Right lobe of liver (tissue), 4 donors: Measurements from ENCODE around the gene VIPR1.

ENCODE experiments used
- CTCF ChIP-seq, 4 donors: fragments of 200-600 bp in 3 of 4; fragments of 450-650 bp in 1 of 4; IDR thresholded peaks; one replicate each; pipeline versions ENCODE4 v1.5.1 to v1.8.0; 2016 to 2022; ENCODE audit warnings: antibody characterized with exemption in 4 of 4, mild to moderate bottlenecking in 2 of 4
- POLR2A ChIP-seq: fragments of 450-650 bp; IDR thresholded peaks from one replicate; pipeline ENCODE4 v1.6.1; 2017; ENCODE audit warnings: antibody characterized with exemption, mild to moderate bottlenecking
- donor health status: DM: no; HTN: no; CAD: no.
- donor health status: DM: no; HTN: no; CAD: no.
- donor health status: DM: no; HTN: yes; CAD: no.

DNA sequence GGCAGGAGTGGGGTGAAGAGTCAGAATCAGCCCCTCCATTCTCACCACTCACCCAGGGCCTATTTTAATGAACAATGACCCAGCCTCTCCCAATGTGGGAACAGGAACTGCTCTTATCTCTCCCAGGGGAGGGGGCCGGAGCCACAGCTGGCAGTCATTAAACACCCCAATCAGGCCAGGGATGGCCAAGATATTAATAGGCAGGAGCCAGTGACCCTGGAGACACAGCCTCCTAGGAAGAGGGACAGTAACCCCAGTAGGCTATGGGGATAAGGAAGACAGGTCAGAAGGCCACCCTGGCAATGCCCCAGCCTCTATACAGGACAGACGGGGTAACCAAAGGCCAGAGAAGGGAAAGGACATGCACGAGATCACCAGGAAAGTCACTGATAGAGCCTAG lies 38.6 kb downstream of the VIPR1 start:
- TF ChIP-seq CTCF (IDR thresholded peaks at IDR 0.05) (no peak), POLR2A (no peak)
